Stimulated activated naive CD4-positive, alpha-beta T cell (primary cell): ENCODE data around the gene NRXN3.
"Not testable (repeated sequence)": the region's sequence is repeated elsewhere in the genome, so short reads cannot be mapped to it uniquely, and the experiment has no call there.

Experiments
- DNase-seq, 6 experiments: peaks; one replicate each; lab custom pipeline; 2025; lab: John Stamatoyannopoulos, UW

NRXN3 gene

DNA sequence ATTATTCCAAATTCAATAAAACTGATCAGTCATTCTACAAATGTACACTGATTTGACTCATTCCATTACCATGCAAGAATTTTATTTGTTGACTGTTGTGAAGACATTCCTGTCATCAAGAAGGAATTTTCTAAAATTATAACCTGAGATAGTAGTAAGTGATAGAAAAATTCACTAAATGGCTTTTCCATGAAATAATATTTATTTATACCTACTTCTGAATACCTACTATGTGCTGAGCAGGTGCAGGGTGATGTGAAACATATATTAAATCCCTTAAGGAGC is 841.7 kb downstream of the NRXN3 start:
- no peak for DNase-seq

DNA sequence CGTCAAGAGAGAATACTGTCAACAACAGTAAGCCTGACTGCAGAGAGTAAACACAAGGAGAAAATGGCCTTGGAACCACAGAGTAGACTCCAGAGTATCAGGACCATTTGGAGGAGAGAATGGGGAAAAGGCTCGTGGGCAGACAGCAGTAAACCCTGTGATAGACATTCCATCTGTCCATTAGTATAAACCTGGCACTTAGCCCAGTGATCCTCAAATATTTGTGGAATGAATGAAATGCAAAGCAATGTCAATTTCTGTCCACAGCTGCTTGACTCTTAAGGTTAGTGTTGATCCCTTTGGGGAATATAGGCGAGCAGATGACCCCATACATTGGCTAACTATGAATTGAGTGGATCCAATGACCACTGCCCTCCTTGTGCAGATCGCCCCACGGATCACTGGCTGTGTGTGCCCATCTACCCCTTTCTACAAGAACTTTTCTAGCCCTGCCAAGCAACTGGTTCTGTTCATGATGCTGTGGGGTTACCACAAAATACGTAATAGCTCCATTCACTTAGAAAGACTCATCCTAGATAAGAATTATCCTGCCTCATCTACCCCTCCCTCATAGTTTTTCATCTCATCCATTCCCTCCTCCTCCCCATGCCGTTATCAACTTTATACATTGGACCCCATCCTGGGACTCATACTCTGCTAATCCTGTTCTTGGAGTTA is 846.8 kb downstream of the NRXN3 start:
- no peak for DNase-seq

DNA sequence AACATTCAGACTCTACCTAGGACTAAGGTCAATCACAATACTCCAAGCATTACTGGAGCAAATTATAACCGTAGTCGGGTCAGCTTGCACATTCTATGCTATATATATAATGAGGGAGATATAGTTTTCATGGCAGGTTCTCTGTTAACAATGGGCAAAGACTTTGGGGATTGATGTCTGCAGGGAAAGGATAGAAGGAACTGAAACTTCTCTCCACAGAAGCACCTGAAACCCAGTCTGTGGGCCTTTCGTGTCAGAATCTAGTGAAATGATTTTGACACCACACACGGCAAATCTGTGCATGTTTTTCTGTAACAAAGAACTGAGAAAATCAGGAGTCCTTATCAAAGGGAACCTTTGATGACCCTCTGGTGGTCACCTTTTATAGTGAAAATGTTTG is 847.4 kb downstream of the NRXN3 start:
- DNase-seq = no peak

GRCh38 chr14:79018836-79019235 is 848.7 kb downstream of the NRXN3 start:
- no peak for DNase-seq

GRCh38 chr14:79019898-79020297 is 849.7 kb downstream of the NRXN3 start:
- DNase-seq = not testable (repeated sequence)

DNA sequence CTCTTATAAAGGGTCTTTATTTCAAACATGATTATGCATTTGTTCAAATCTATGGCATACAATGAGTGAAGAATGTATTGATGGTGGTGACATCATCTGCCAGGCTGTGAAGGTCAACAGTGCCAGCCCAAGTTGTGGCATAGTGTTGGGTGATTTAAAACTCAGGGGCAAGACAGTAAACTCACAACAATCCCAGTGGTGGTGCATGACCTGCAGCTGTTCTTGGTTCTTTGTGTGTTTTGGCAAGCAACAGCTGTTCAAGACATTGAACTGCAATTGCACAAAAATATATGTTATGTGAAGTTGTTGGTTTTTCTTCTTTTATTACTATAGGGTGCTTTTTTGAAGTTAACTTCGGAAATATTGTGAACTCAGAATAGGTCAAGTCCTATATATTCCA is 851.6 kb downstream of the NRXN3 start:
- no peak for DNase-seq

DNA sequence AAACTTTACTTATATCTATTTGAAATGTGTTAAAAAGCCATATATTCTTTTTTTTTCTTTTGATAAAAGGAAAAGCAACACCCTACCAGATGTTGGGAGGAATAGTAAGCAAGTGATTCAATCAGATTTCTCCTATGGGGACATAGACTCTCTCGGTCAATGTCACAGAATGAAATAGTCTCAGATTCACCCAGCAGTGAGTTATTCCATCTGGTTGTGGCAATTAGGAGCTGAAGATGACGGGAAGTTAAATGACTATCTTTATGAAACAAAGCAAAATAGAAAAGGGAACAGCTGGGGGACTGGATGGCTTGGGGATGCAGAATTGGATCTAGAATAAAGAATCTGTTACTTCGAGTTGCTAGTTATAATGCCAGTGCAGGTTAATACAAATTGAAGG is 857.0 kb downstream of the NRXN3 start:
- no peak for DNase-seq

- no peak for DNase-seq
These were observed 858.1 kb downstream of the NRXN3 start for GRCh38 chr14:79028281-79028680.

- no peak for DNase-seq
These were observed 866.3 kb downstream of the NRXN3 start for GRCh38 chr14:79036441-79036840.

- no peak for DNase-seq
These were observed 866.9 kb downstream of the NRXN3 start for GRCh38 chr14:79037106-79037505.

DNA sequence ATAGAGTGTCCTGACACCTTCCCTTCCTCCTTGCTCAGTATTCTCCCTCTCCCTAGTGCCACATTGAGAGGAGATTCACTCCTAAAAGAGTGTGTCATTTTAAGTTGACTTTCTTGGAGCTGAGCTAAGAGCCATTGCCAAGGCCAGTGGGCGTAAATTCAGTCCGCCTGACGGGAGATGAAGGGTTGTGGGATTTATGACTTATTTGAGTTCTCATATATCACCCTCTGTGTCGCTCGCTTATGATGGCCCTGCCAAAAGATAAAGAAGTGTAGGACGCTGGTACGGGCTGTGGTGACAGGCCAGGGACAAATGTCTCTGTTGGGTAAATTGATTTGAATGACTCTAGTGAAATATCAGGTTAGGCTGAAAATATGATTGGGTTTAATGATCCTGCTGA is 867.4 kb downstream of the NRXN3 start:
- no peak for DNase-seq

- DNase-seq = no peak
These were observed 870.6 kb downstream of the NRXN3 start for GRCh38 chr14:79040790-79041189.

DNA sequence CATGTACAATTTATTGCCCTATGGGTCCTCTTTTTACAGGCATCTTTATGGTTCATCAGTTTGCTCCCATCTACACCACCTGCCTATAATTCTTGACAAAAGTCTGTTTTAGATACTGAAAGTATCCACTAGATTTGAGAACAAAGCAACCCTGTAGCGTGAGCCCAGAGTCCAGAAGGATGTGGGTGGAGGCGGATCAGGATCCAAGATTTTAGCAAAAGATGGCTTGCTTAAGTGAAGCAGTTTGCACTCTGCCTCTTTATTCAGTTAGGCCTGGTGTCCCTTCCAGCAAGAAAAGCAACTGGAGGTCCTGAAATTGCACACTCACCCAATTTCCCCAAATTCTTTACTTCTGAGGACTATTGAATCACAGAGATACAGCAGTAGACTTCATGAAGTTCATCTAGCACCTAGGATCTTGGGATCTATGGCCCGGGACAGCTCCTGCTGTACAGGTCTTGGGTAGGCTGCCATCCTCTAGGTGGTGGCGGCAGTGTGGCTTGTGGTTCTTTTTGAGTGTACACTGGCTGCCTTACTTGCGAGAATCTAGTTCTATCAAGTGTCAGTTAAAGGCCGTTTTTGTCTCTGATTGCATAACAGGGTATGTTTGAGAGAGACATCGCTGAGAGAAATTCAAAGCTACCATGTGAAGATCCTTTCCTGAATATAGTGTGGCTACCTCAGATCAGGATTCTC is 873.2 kb downstream of the NRXN3 start:
- no peak for DNase-seq

GRCh38 chr14:79044894-79045624 is 874.9 kb downstream of the NRXN3 start:
- no peak for DNase-seq

DNA sequence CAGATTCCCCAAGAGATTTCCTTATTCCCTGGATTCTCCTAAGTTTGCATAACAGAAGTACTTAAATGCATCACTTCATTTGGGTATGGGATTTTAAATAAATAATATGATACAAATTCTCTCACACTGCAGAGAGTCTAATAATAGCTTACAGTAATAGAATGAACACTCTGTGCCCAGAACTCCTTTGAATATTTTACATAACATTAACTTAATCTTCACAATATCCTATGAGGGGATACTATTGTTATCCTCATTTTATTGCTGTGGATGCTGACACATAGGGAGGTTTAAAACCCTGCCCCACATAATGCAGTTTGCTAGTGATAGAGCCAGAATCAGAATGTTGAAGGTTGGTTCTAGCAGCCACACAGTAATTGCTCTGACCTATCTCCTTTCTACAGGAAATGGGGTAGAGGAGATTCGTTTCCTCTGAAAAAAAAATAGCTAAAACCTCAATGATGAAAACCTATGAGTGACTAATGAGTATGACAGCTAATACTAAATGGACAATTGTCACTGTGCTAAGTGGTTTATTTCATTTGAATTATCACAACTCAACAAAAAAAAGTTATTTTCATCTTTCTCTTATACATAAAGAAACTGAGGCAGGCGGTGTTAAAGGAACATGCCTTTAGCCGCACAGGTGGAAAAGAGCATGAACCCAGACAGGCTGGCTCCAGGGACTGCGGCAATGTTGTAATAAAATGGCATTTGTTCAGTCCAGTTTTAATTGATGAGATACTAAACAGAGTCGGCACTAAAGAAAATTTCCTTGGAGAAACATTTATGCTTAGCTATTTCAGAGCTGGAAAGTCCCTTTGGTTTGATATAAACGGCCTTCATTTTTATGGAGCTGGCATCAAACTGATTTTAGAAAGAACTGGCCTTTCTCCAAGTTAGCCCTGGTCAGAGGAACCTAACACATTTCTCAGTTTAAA is 880.9 kb downstream of the NRXN3 start:
- DNase-seq = no peak

GRCh38 chr14:79051742-79052141 is 881.6 kb downstream of the NRXN3 start:
- no peak for DNase-seq

GRCh38 chr14:79056879-79057278 is 886.7 kb downstream of the NRXN3 start:
- DNase-seq = no peak

GRCh38 chr14:79057333-79057732 is 887.2 kb downstream of the NRXN3 start:
- DNase-seq = no peak

GRCh38 chr14:79062226-79062625 is 892.1 kb downstream of the NRXN3 start:
- no peak for DNase-seq

GRCh38 chr14:79064214-79064613 is 894.0 kb downstream of the NRXN3 start:
- DNase-seq = no peak

DNA sequence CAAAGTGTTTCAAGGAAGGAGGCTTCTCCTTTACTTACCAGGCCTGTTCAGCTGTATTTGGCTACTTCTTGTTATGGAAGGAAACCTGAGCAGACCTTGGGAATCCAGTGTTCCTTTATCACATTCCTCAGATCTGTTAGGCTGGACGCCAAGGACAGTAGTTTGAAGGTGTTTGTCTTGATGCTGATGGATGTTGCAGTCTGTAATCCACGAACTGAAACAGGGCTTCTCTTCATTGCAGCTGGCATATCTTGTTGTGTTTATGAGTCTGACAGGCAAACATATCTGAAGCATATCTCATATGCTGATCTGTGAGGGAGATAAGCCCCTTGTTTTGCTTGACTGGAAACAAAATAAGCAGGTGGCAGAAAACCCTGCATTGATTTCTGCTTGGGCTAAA is 904.3 kb downstream of the NRXN3 start:
- no peak for DNase-seq

- DNase-seq = no peak
These were observed 906.3 kb downstream of the NRXN3 start for GRCh38 chr14:79076428-79076827.
